H1 (cell line): Measurements from ENCODE around the gene MYNN. TPM values are rescaled to one million over a fixed set of nuclear protein-coding genes. Genes with fewer than 3 reads are reported as not detected.

ENCODE experiments used
- CTCF ChIA-PET: fragments of 300-600 bp; sonication (Branson Sonifier 250); formaldehyde crosslinking; loops from one replicate; lab custom pipeline; 2021; ENCODE audit not compliant: partially characterized antibody; lab: Charles Lee
- POLR2A ChIA-PET: fragments of 300-600 bp; sonication (Branson Sonifier 250); formaldehyde crosslinking; loops from one replicate; lab custom pipeline; 2021; ENCODE audit warnings: inconsistent platforms; ENCODE audit not compliant: partially characterized antibody; lab: Charles Lee
- DNase-seq, 2 experiments: peaks; one replicate each; pipeline versions ENCODE4 v3.0.0 to v3.0.0-alpha.2; 2010 to 2022; ENCODE audit warnings: low spot score in 2 of 2, low read depth in 1 of 2, mixed read lengths in 1 of 2
- FAIRE-seq: peaks from 2 replicates; lab custom pipeline; 2011; peaks lifted over from hg19 to GRCh38; lab: Jason Lieb, UNC
- H2AFZ ChIP-seq: 2 replicates; pipeline ENCODE4 v1.8.1; 2012; ENCODE audit warnings: low read length, inconsistent platforms
- H2AK5ac ChIP-seq: 2 replicates; pipeline ENCODE4 v1.6.1; 2013; ENCODE audit warnings: low read depth, low read length
- H2BK120ac ChIP-seq: replicated peaks from 2 replicates; pipeline ENCODE3; 2013; ENCODE audit warnings: low read depth, low read length, inconsistent platforms
- H2BK12ac ChIP-seq: 2 replicates; pipeline ENCODE4 v1.6.1; 2013; ENCODE audit warnings: low read depth, low read length
- H2BK15ac ChIP-seq: 2 replicates; pipeline ENCODE4 v1.6.1; 2013; ENCODE audit warnings: low read length
- H2BK20ac ChIP-seq: 2 replicates; pipeline ENCODE4 v1.6.1; 2013; ENCODE audit warnings: low read length
- H2BK5ac ChIP-seq: 2 replicates; pipeline ENCODE4 v1.6.1; 2013; ENCODE audit warnings: low read depth, low read length
- H3K14ac ChIP-seq: 2 replicates; pipeline ENCODE4 v1.6.1; 2013; ENCODE audit warnings: inconsistent platforms; ENCODE audit not compliant: insufficient read length
- H3K18ac ChIP-seq: 2 replicates; pipeline ENCODE4 v1.6.1; 2013; ENCODE audit warnings: low read length; ENCODE audit errors: extremely low read depth
- H3K23ac ChIP-seq: 2 replicates; pipeline ENCODE4 v1.6.1; 2013; ENCODE audit warnings: inconsistent platforms; ENCODE audit not compliant: insufficient read length
- H3K23me2 ChIP-seq: 2 replicates; pipeline ENCODE4 v1.6.1; 2013; ENCODE audit warnings: low read depth, low read length
- H3K27ac ChIP-seq: 2 replicates; pipeline ENCODE4 v1.6.1; 2011; ENCODE audit warnings: low read depth, low read length, inconsistent platforms
- H3K27me3 ChIP-seq, 4 experiments: replicated peaks in 1 of 4; 1 replicate in 1 of 4; 2 replicates in 3 of 4; pipeline versions ENCODE4 v1.6.1 to v1.8.1; 2011 to 2013; ENCODE audit warnings: low read length in 3 of 4, mild to moderate bottlenecking in 3 of 4, inconsistent platforms in 2 of 4, mixed read lengths in 2 of 4, moderate library complexity in 1 of 4; ENCODE audit not compliant: control insufficient read depth in 3 of 4, insufficient read depth in 3 of 4; ENCODE audit errors: extremely low read depth in 1 of 4
- H3K36me3 ChIP-seq, 4 experiments: 2 replicates each; pipeline versions ENCODE4 v1.6.1 to v1.8.1; 2011 to 2013; ENCODE audit warnings: mild to moderate bottlenecking in 4 of 4, low read length in 3 of 4, moderate library complexity in 2 of 4, control low read depth in 1 of 4, inconsistent platforms in 1 of 4; ENCODE audit not compliant: insufficient read depth in 4 of 4, control insufficient read depth in 2 of 4
- H3K4ac ChIP-seq: replicated peaks from 2 replicates; pipeline ENCODE3; 2013; ENCODE audit warnings: low read length, low read depth, mixed read lengths, inconsistent platforms; ENCODE audit not compliant: insufficient read length
- H3K4me1 ChIP-seq, 4 experiments: replicated peaks in 1 of 4; 1 replicate in 1 of 4; 2 replicates in 3 of 4; pipeline versions ENCODE4 v1.6.1 to v1.8.1; 2011 to 2013; ENCODE audit warnings: low read length in 3 of 4, inconsistent platforms in 2 of 4, mixed read lengths in 1 of 4; ENCODE audit not compliant: insufficient read depth in 4 of 4, control insufficient read depth in 3 of 4
- H3K4me2 ChIP-seq, 2 experiments: 2 replicates each; pipeline versions ENCODE4 v1.6.1 to v1.8.1; 2011 to 2013; ENCODE audit warnings: low read depth in 2 of 2, low read length in 2 of 2, control low read depth in 1 of 2, inconsistent platforms in 1 of 2, mild to moderate bottlenecking in 1 of 2; ENCODE audit not compliant: insufficient read depth in 1 of 2
- H3K4me3 ChIP-seq, 4 experiments: fragments of 200-600, 300-600 bp in 1 of 4; sonication (generic), shearing (Covaris generic), sonication (Bioruptor Twin) in 1 of 4; 2 replicates each; pipeline versions ENCODE4 v1.5.1 to v1.8.1; 2011 to 2016; ENCODE audit warnings: low read length in 4 of 4, low read depth in 3 of 4, control low read depth in 2 of 4, inconsistent platforms in 2 of 4, mild to moderate bottlenecking in 2 of 4, mixed read lengths in 1 of 4, moderate library complexity in 1 of 4; ENCODE audit not compliant: insufficient read depth in 2 of 4; ENCODE audit errors: extremely low read depth in 1 of 4
- H3K56ac ChIP-seq: replicated peaks from 2 replicates; pipeline ENCODE3; 2013; ENCODE audit warnings: low read depth, mild to moderate bottlenecking, mixed read lengths, low read length, inconsistent platforms; ENCODE audit not compliant: insufficient read length
- H3K79me1 ChIP-seq: 2 replicates; pipeline ENCODE4 v1.6.1; 2013; ENCODE audit warnings: low read depth, low read length, control low read depth
- H3K79me2 ChIP-seq, 2 experiments: 2 replicates each; pipeline versions ENCODE4 v1.6.1 to v1.8.1; 2012 to 2013; ENCODE audit warnings: low read length in 2 of 2, mild to moderate bottlenecking in 2 of 2, inconsistent platforms in 1 of 2; ENCODE audit not compliant: insufficient read depth in 2 of 2, control insufficient read depth in 1 of 2
- H3K9ac ChIP-seq, 4 experiments: replicated peaks in 1 of 4; 1 replicate in 1 of 4; 2 replicates in 3 of 4; pipeline versions ENCODE4 v1.6.1 to v1.8.1; 2011 to 2013; ENCODE audit warnings: low read depth in 3 of 4, low read length in 3 of 4, control low read depth in 2 of 4, mild to moderate bottlenecking in 2 of 4, moderate library complexity in 2 of 4, inconsistent platforms in 1 of 4; ENCODE audit errors: extremely low read depth in 1 of 4
- H3K9me3 ChIP-seq, 2 experiments: 2 replicates each; pipeline versions ENCODE4 v1.6.1 to v1.8.1; 2012 to 2013; ENCODE audit warnings: mild to moderate bottlenecking in 2 of 2, moderate library complexity in 2 of 2, control low read depth in 1 of 2, inconsistent platforms in 1 of 2, low read depth in 1 of 2, low read length in 1 of 2, mixed read lengths in 1 of 2; ENCODE audit not compliant: insufficient read depth in 2 of 2
- H4K20me1 ChIP-seq, 2 experiments: replicated peaks in 1 of 2; 2 replicates each; pipeline versions ENCODE3 to v1.8.1; 2011 to 2013; ENCODE audit warnings: inconsistent platforms in 2 of 2, low read length in 2 of 2, mild to moderate bottlenecking in 1 of 2; ENCODE audit not compliant: insufficient read depth in 2 of 2, control insufficient read depth in 1 of 2
- H4K5ac ChIP-seq: 2 replicates; pipeline ENCODE4 v1.6.1; 2013; ENCODE audit warnings: low read length, low read depth, mixed read lengths, inconsistent platforms; ENCODE audit not compliant: insufficient read length
- H4K8ac ChIP-seq: 2 replicates; pipeline ENCODE4 v1.8.0; 2013; ENCODE audit warnings: mild to moderate bottlenecking, moderate library complexity, low read length, inconsistent platforms; ENCODE audit not compliant: insufficient read depth; ENCODE audit errors: extremely low read depth
- H4K91ac ChIP-seq: replicated peaks from 2 replicates; pipeline ENCODE3; 2013; ENCODE audit warnings: low read length, mixed read lengths, inconsistent platforms; ENCODE audit not compliant: insufficient read length
- EGR1 ChIP-seq: IDR thresholded peaks from 2 replicates; pipeline ENCODE4 v1.6.1; 2011; ENCODE audit warnings: low read depth, low read length, borderline replicate concordance
- SP2 ChIP-seq: IDR thresholded peaks from 2 replicates; pipeline ENCODE4 v1.6.1; 2012; ENCODE audit warnings: mild to moderate bottlenecking, low read length, inconsistent platforms
- TEAD4 ChIP-seq: IDR thresholded peaks from 2 replicates; pipeline ENCODE4 v1.6.1; 2012; ENCODE audit warnings: low read depth, low read length, inconsistent platforms, mixed read lengths
- WGBS, 2 experiments: shearing (Covaris generic) in 1 of 2; methylation state at CpG; one replicate each; pipeline versions ENCODE4 v1.1.6 to v1.1.7; 2013 to 2015; ENCODE audit warnings: low lambda C conversion rate in 2 of 2, mixed read lengths in 2 of 2, inconsistent platforms in 1 of 2, low coverage in 1 of 2, missing lambda C conversion rate in 1 of 2; ENCODE audit not compliant: insufficient replicate concordance in 2 of 2, insufficient coverage in 1 of 2, insufficient read length in 1 of 2; ENCODE audit errors: extremely low coverage in 1 of 2, missing lambda C conversion rate in 1 of 2; 5-methylcytosine and 5-hydroxymethylcytosine counted together
- polyA plus RNA-seq, 7 experiments: library from polyadenylated mRNA; depleted of rRNA in 3 of 7; stranded (reverse) in 5 of 7; unstranded in 2 of 7; fragments of >200 nt in 5 of 7; fragments of 200-250 nt in 2 of 7; gene quantifications; 1 replicate in 5 of 7; 2 replicates in 1 of 7; 4 replicates in 1 of 7; pipeline versions ENCODE4 v1.2.1 to v1.2.3, GENCODE V29; 2011 to 2013; ENCODE audit warnings: missing spikeins in 2 of 7, mixed read lengths in 2 of 7
- total RNA-seq: library from RNA; stranded (reverse); fragmentation: NEBNext Ultra II Directional; extraction: Animal tissue kit (Norgen Biotek cat#: 25700); gene quantifications from 2 replicates; pipeline ENCODE4 v1.2.1, GENCODE V29; 2021

The MYNN gene
- total and polyA plus RNA-seq, 2 of the 8 experiments (the other 6 are each of a cell fraction or from before 2014, with no cell fraction given): 7.3 to 15.2 TPM

DNA sequence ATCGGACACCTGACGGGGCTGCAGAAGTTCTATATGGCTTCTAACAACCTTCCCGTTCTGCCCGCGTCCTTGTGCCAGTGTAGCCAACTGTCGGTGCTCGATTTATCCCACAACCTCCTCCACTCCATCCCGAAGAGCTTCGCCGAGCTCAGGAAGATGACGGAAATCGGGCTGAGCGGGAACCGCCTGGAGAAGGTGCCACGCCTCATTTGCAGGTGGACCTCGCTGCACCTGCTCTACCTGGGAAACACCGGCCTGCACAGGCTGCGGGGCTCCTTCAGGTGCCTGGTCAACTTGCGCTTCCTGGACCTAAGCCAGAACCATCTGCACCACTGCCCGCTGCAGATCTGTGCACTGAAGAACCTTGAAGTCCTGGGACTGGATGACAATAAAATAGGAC is 49.3 kb downstream of the MYNN start:
- no peak overlapping the region for H2BK15ac ChIP-seq
- H3K4me2 ChIP-seq: no peak overlapping the region
- no peak overlapping the region for H3K9ac ChIP-seq
- no peaks in the 10 kb centered on the region for H3K36me3 ChIP-seq
- WGBS, 2 experiments: 94% methylated on average over 20 of the region's 20 CpGs; no CpG with 5 or more reads in 1 of the 2 experiments
- H3K79me2 ChIP-seq: no peaks in the 10 kb centered on the region
- TF ChIP-seq SP2 (no peak), EGR1 (no peak), TEAD4 (no peak)
- TF ChIP-seq, all 59 proteins: peak for 0
- H3K14ac ChIP-seq: no peak overlapping the region
- no peak overlapping the region for H3K18ac ChIP-seq
- no peak overlapping the region for H2AFZ ChIP-seq
- ChIA-PET POLR2A (no interaction called here), CTCF (interaction anchor here (0.6 to 2.5 kb wide), 6 partner anchors 10 to 199 kb away, joined by 3 to 6 read pairs (median 4); partner anchors contain the start of genes LRRC34 and LRRIQ4)
- DNase-seq (no peak), FAIRE-seq (no peak)
- H3K9me3 ChIP-seq: no peaks in the 10 kb centered on the region
- H3K4me3 ChIP-seq: no peak overlapping the region
- H4K91ac ChIP-seq: no peak overlapping the region
- H3K4ac ChIP-seq: no peak overlapping the region
- no peak overlapping the region for H3K23ac ChIP-seq
- H2BK12ac ChIP-seq: no peak overlapping the region
- no peak overlapping the region for H2BK5ac ChIP-seq
- no peak overlapping the region for H2AK5ac ChIP-seq
- H3K23me2 ChIP-seq: no peaks in the 10 kb centered on the region
- H3K27ac ChIP-seq: no peak overlapping the region
- no peaks in the 10 kb centered on the region for H3K4me1 ChIP-seq
- H2BK120ac ChIP-seq: no peak overlapping the region
- no peak overlapping the region for H3K56ac ChIP-seq
- no peaks in the 10 kb centered on the region for H4K20me1 ChIP-seq
- peaks cover 0 to 1% (median 0%) of the 10 kb centered on the region in 4 experiments; a peak in 1 of 7 replicates for H3K27me3 ChIP-seq
- H4K8ac ChIP-seq: no peak overlapping the region
- H3K79me1 ChIP-seq: no peaks in the 10 kb centered on the region
- no peak overlapping the region for H2BK20ac ChIP-seq
- no peak overlapping the region for H4K5ac ChIP-seq
